HG03025 (cell line): ENCODE measurements around the gene TES.
"Not testable (repeated sequence)": the region's sequence is repeated elsewhere in the genome, so short reads cannot be mapped to it uniquely, and the experiment has no call there.

Source experiments
- ATAC-seq: cut with Tn5 transposase; IDR thresholded peaks from one replicate; pipeline ENCODE4 v1.9.1; 2021; ENCODE audit warnings: mild to moderate bottlenecking, moderate library complexity; ENCODE audit not compliant: unreplicated experiment, low FRiP score

The TES gene

DNA sequence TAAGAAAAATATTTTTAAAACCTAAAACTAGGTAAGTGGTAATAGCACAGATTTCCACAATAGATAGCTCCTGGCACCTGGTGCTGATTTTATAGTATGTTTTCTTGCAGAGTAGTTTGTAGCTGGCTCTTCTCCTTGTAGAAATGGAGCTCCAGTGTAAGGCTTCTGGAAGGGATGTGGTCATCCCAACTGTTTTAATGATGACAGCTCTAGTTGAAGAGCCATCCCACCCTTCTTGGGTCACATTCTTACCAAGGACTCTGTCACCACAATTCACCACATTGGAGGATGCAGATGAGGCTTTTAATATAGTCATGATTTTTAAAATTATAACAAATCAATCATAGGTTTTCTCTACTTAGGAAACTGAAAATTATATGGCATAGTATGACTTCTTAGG, 31.0 kb downstream of the TES start:
- ATAC-seq: no peak

DNA sequence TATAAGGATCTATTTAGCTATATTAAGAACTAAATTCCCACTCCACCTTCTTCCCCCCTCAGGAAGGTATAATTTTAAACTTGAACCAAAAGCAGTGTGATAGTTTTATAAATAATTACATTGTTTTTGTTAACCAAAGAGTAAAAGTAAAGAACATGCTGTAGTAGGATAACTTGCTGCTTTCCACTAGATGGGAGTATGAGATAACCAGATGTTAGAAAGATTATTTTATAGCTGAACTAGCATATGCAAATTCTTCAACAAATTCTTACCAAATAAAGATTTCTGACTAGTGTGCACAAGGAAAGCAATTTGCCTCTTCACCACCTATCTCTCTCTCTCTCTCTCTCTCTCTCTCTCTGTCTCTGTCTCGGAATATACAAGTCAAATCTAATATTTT, 31.8 kb downstream of the TES start:
- ATAC-seq: no peak

DNA sequence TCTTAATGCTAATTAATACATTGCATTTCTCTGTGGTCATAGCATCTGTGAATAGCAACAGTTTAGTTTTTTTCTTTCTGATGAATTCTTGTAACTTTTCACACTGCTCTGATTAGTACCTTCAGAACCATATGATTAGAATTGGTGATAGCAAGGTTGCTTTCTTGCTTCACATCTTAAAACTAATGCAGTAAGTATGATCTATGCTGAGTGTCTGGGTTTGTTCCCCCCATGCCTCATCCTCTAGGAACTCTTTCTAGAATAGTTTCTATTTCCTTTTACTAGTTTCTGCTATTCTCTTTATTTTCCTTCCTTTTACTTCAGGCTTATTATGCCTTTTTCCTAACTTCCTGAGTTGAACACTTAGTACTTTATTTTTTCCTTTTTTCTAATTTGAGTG, 32.4 kb downstream of the TES start:
- ATAC-seq: no peak

DNA sequence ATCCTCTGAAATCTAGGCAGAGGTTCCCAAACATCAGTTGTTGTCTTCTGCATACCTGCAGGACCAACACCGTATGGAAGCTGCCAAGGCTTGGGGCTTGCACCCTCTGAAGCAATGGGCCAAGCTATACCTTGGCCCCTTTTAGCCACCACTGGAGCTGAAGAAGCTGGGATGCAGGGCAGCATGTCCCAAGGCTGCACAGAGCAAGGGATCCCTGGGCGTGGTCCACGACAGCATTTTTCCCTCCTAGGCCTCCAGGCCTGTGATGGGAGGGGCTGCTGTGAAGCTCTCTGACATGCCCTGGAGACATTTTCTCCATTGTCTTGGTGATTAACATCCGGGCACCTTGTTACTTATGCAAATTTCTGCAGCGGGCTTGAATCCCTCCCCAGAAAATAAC, 34.5 kb downstream of the TES start:
- ATAC-seq: not testable (repeated sequence)

DNA sequence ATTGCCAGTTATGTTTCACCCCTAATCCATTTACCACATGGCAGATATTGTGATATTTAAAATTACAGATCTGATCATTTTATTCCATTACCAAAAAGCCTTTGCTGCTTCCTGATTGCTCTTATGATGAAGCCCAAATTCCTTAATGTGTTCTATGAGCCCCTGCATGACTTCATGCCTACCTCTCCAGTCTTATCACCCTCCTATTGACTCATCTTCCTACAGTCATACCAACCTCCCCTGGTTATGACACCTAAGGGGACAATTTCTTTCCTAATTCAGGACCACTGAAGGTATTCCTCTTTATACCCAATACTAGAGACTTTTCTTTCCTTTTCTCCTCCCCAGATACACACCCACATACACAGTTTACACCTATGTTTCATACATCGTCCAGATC, 36.0 kb downstream of the TES start:
- ATAC-seq: no peak

DNA sequence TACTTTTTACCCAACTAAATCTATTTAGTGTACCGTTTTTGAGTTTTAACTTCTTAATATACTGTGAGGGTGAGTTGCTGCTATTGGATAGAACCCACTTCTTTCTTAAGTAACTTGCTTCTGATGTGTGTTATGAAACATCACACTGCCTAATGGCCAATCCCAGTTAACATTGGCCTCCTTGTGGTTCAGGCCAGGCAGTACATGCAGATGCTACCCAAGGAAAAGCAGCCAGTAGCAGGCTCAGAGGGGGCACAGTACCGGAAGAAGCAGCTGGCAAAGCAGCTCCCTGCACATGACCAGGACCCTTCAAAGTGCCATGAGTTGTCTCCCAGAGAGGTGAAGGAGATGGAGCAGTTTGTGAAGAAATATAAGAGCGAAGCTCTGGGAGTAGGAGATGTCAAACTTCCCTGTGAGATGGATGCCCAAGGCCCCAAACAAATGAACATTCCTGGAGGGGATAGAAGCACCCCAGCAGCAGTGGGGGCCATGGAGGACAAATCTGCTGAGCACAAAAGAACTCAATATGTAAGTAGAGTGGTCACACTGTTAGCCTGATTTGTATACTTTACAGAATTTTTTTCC, 39.7 kb downstream of the TES start:
- no peak for ATAC-seq

DNA sequence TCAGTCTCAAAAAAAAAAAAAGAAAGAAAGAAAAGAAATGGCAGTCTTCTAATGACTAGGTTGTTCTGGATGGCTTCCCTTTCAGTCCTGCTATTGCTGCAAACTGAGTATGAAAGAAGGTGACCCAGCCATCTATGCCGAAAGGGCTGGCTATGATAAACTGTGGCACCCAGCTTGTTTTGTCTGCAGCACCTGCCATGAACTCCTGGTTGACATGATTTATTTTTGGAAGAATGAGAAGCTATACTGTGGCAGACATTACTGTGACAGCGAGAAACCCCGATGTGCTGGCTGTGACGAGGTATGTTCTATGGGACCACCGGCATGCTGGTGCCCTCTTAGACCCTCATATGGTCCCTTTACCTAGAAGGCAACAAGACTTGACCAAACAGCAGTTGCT, 41.3 kb downstream of the TES start:
- no peak for ATAC-seq

- ATAC-seq: no peak
Measured at GRCh38 chr7:116252249-116252648, 41.9 kb downstream of the TES start.

GRCh38 chr7:116257156-116257555, 46.8 kb downstream of the TES start:
- no peak for ATAC-seq

- ATAC-seq: no peak
Measured at GRCh38 chr7:116258734-116259133, 48.4 kb downstream of the TES start.

GRCh38 chr7:116259156-116259870, 49.0 kb downstream of the TES start:
- no peak for ATAC-seq

DNA sequence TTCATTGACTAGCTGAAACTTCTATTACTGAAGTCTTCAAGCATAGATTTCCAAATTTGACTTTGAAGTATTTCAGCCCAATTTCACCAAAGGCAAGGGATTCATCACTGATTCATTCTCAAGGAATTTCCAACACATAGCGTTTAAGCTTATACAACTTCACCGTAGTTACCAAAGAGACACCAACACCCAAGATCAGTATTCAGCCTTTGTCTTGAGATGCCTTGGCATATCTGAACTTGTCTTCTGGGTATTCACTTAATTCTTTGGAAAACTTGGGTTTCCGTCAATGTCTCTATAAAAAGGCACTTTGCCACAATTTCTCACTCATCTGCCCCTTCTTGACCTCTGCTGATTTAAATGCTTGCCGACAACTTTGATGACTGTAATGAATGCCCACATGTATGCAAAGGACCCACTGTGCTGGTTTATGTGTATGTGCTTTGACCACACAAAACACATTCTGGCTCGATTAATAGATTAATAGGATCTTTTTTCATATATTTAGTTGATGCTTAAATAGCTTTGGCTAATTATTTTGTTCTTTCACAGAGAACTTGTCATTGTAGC, 49.6 kb downstream of the TES start:
- no peak for ATAC-seq

- no peak for ATAC-seq
Measured at GRCh38 chr7:116261904-116262303, 51.6 kb downstream of the TES start.

GRCh38 chr7:116265881-116266280, 55.5 kb downstream of the TES start:
- no peak for ATAC-seq

DNA sequence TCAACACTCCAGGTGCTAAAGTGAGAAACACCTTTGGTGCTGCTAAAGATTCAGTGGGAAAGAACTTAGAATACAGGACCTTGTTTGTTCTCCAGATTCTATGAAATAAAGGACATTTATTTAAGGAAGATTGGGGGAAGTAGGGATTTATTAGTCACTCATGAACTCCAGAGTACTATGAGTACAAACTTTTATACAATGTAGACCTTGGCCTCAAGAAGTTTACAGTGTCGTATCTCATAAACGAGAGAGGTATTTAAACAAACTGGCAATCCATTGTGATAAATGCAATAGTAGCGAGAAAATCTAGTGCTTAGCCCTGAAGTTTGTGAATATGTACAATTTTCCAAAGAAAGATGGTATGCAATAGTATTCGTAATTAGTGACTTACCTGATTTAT, 59.1 kb downstream of the TES start:
- ATAC-seq: no peak

DNA sequence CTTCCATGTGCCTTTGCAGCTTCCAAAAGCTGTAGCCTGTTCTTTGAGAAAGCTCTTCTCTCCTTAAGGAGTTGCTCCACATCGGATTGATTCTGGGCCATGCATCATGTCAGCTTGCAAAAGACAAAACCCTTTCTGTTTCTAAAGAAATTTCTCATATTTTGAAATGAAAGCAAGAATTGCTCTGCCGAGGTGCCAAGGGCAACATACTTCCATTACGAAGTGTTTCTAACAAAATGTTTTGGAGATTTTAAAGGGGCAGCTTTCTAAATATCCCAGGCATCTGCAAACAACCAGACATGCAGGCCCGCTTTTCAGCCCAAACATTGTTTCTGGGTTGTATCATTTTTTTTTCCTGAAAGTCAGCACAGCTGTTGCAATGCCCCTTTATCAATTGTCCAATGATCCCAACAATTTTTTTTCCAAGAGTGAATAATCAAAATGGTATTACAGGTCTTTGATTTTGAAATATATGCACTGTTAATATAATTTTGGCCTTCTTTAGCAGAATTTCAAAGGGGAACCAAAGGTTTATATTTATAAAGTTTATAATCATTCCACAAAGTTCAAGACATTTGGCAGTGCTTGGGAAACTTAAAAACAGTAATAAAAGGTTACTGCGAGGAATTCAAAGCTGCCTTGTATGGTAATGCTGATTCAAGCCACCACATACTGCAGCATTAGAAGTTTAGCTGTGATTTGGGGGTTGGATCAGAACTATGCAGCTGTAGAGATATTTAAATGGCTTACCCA, 61.0 kb downstream of the TES start:
- no peak for ATAC-seq

- no peak for ATAC-seq
Measured at GRCh38 chr7:116271963-116272886, 61.9 kb downstream of the TES start.

GRCh38 chr7:116273283-116273917, 63.1 kb downstream of the TES start:
- no peak for ATAC-seq

GRCh38 chr7:116273918-116274301, 63.6 kb downstream of the TES start:
- ATAC-seq: no peak

DNA sequence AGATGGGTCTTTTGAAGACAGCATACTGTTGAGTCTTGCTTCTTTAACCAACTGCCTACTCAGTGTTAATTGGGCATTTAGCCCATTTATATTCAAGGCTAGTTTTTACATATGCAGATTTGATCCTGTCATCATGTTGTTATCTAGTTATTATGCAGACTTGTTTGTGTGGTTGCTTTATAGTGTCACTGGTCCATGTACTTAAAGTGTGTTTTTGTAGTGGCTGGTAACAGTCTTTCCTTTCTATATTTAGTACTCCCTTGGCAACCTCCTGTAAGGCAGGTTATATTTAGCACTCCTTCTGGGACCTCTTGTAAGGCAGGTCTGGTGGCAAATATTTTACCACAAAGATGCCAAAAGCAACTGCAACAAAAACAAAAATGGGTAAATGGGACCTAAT, 66.7 kb downstream of the TES start:
- ATAC-seq: no peak
